Activated CD4-positive, CD25-positive, alpha-beta regulatory T cell (primary cell): Measurements from ENCODE around the gene TAMM41.
"Not testable (repeated sequence)": the region's sequence is repeated elsewhere in the genome, so short reads cannot be mapped to it uniquely, and the experiment has no call there.

Experiments
- DNase-seq, 4 experiments: peaks; one replicate each; lab custom pipeline; 2025; lab: John Stamatoyannopoulos, UW

Gene TAMM41

DNA sequence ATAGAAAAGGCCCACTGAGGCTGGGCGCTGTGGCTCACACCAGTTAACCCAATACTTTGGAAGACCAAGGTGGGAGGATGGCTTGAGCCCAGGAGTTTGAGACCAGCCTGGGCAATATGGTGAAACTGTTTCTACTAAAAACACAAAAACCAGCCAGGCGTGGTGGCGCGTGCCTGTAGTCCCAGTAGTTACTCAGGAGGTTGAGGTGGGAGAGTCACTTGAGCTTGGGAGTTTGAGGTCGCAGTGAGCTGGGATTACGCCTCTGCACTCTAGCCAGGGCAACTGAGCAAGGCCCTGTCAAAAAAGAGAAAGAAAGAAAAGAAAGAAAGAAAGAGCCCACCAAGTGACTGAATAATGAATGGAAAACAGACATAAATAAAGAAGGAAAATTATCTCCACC lies 32.0 kb downstream of the TAMM41 start:
- no peak for DNase-seq

DNA sequence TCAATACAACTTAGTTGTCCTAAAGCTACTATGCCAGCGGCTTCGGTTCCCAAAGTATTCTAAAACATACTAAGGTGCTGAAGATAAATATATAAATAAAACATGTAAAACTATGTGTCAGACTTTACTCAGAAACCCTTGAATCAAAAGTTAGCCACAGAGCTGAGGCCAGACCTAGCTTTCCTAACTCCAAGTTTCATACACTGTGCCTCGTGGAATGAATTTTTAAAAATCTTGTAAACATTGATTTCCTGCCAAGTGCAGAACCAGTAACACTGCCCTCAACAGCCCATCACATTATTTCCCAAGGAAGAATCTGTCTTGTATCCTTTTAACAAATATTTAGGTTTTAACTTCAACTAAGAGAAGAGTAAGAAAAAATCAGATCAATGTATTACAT lies 36.4 kb downstream of the TAMM41 start:
- no peak for DNase-seq

GRCh38 chr3:11808231-11808630 lies 38.5 kb downstream of the TAMM41 start:
- DNase-seq = no peak

DNA sequence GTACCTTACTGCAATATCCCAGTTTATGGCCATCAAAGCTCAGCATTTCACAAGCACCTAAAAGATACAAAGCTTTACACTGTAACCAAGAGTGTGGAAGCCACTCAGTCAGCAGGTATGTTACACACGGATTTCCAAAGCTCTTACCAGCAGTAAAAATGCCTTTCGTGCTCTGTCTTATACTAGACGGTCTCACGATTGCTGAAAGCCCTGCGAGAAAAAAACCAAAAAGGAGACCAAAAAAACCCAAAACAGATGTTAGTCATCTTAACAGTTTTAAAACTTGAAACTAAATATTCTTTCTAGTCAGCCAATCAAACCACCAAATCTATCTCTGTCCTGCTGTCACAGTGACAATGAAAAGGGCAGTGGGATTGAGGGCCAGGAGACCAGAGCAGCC lies 39.0 kb downstream of the TAMM41 start:
- DNase-seq = no peak

- DNase-seq = no peak
Observed at GRCh38 chr3:11805716-11806115, 41.0 kb downstream of the TAMM41 start.

GRCh38 chr3:11803977-11804892 lies 42.5 kb downstream of the TAMM41 start:
- no peak for DNase-seq

DNA sequence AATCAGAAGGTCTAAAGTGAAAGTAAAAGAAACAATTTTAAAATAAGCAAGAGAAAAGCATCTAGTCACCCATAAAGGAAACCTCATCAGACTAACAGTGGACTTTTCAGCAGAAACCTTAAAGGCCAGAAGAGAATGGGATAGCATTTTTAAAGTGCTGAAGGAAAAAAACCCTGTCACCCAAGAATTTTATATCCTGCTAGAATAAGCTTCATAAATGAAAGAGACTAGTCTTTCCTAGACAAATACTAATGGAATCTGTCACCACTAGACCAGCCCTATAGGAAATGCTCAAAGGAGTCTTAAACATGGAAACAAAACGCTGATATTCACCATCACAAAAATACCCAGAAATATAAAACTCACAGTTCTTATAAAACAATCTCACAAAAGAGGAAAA lies 46.9 kb downstream of the TAMM41 start:
- DNase-seq = no peak

- no peak for DNase-seq
Observed at GRCh38 chr3:11794927-11795326, 51.8 kb downstream of the TAMM41 start.

DNA sequence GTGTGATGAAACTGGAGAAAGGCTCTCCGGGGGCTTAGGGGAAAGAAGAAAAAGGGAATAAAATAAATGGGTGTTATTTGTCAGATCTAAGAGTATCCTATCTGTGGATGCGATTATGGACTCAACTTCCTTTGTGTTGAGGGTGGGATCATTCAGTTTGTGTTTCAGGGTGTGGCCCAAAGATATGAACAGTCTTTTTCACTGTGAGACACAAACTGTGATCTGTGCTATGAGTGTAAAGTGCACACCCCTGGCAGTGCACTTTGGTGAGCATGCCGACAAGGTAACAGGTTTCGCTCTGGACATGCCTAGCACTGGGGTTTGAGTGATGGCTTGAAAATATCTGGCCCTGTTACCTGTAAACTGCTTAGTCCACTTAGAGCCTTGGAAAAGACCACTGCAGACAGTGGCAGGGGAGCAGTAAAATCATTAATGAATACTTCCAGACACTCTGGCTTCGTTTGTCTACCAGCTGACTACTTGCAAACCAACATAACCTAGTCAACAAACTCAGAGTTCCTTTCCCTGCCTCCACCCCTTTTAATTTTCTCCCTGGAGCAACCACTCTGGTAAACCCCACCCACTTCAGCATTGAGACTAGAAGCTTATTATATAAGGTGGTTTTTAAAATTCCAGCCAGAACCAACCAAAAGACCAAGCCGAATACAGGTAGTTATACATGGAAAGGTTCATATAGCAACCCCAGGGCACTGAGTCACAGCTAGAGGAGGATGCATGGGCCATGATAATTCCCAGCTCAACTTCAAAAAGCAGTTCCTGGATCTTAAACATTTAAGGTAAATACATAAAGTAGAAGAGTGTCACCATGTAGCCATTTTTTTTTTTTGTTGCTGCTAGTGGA lies 55.1 kb downstream of the TAMM41 start:
- no peak for DNase-seq

- no peak for DNase-seq
Observed at GRCh38 chr3:11789412-11789811, 57.3 kb downstream of the TAMM41 start.

- DNase-seq = no peak
Observed at GRCh38 chr3:11784971-11785377, 61.7 kb downstream of the TAMM41 start.

- no peak for DNase-seq
Observed at GRCh38 chr3:11780341-11780740, 66.3 kb downstream of the TAMM41 start.

DNA sequence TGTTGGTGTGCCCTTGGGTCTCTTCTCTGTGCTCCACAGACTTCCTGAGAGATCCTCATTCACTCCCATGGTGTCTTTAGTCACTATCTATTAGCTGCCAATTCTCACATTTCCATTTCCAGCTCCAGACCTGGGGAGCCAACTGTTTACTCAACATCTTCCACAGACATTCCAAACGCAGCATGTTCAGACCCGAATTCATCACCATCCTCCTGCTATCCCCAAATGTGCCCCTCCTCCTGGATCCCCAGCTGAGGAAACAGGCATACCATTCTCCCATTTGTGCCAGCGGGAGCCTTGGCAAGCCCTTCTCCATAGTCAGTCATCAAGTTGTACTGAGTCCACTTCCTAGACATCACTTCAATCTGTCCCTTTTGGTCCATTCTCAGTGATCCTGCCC lies 67.1 kb downstream of the TAMM41 start:
- DNase-seq = no peak

DNA sequence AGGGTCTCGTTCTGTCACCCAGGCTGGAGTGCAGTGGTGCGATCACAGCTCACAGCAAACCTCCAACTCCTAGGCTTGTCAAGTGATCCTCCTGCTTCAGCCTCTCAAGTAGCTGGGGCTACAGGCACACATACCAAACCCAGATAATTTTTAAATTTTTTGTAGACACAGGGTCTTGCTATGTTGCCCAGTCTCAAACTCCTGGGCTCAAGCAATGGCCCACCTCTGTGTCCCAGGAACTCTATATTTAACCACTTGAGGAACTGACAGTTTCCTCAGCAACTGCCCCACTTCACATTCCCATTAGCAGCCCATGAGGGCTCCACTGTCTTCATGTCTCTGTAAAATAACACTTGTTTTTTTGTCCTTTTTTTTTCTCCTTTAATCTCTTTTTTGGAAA lies 68.4 kb downstream of the TAMM41 start:
- no peak for DNase-seq

- no peak for DNase-seq
Observed at GRCh38 chr3:11776346-11776745, 70.3 kb downstream of the TAMM41 start.

DNA sequence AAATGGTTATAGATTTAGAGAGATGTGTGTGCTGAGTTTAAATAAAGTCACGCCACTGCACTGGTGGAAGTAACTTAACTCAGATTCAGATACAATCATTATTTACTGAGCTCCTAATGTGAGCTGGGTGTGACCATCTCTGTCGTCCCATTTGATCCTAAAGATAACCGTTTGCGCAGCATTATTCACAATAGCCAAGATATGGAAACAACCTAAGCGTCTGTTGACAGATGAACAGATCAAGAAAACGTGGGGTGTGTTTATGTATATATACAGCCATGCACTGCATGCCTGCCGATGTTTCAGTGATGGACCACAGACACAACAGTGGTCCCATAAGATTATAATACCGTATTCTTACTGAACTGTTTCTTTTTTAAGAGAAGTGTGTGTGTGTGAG lies 71.2 kb downstream of the TAMM41 start:
- no peak for DNase-seq

DNA sequence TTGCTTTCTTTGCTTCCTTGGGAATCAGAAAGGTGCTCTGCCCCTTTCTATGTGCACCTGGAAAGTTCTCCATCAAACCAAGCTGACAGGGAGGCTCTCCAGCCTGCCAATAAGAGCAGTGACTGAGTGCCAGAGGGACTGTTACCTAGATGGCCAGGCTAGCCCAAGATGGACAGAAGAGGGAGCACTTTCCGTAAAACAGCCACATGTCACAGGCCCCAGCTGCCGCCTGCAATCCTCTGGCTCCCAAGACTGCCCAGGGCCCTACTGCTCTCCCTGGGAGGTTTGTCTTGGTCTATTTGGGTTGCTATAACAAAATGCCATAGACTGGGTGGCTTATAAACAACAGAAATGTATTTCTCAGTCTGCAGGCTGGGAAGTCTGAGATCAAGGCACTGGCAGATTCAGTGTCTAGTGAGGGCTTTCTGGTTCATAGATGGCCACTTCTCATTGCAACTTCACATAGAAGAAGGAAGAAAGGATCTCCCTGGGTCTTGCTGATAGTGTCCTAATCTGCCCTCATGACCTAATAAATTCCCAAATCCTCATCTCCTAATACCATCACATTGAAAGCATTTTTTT lies 72.3 kb downstream of the TAMM41 start:
- DNase-seq = no peak

DNA sequence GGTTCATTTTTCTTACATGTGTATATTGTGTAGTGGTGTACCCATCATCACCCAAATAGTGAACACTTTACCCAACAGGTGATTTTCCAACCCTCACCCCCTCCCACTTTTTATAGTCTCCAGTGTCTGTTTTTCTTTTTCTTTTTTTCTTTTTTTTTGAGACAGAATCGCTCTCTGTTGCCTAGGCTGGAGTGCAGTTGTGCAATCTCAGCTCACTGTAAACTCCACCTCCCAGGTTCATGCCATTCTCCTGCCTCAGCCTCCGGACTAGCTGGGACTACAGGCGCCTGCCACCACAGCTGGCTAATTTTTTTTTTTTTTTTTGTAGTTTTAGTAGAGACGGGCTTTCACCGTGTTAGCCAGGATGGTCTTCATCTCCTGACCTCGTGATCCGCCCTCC lies 74.8 kb downstream of the TAMM41 start:
- not testable (repeated sequence) for DNase-seq

GRCh38 chr3:11770477-11771391 lies 76.0 kb downstream of the TAMM41 start:
- DNase-seq = peak; percentile 20 to 57 (median 40)

GRCh38 chr3:11769704-11770476 lies 76.8 kb downstream of the TAMM41 start:
- DNase-seq = no peak

GRCh38 chr3:11768604-11769003 lies 78.1 kb downstream of the TAMM41 start:
- no peak for DNase-seq
